ENCODE data around the gene EPB41L5.
"Not testable (repeated sequence)": the region's sequence is repeated elsewhere in the genome, so short reads cannot be mapped to it uniquely, and the experiment has no call there.

EPB41L5 gene

GRCh38 chr2:120032297-120032696 is 19.4 kb downstream of the EPB41L5 start:
- no peak for DNase-seq

GRCh38 chr2:120034027-120034426 is 21.1 kb downstream of the EPB41L5 start:
- DNase-seq: no peak

GRCh38 chr2:120034621-120035020 is 21.7 kb downstream of the EPB41L5 start:
- DNase-seq: no peak

- DNase-seq: no peak
These were observed 23.3 kb downstream of the EPB41L5 start for GRCh38 chr2:120036145-120036544.

GRCh38 chr2:120037995-120038541 is 25.2 kb downstream of the EPB41L5 start:
- no peak for DNase-seq

GRCh38 chr2:120042359-120042758 is 29.5 kb downstream of the EPB41L5 start:
- no peak for DNase-seq

- no peak for DNase-seq
These were observed 31.5 kb downstream of the EPB41L5 start for GRCh38 chr2:120044336-120044735.

- not testable (repeated sequence) for DNase-seq
These were observed 32.9 kb downstream of the EPB41L5 start for GRCh38 chr2:120045775-120046174.

- not testable (repeated sequence) for DNase-seq
These were observed 33.4 kb downstream of the EPB41L5 start for GRCh38 chr2:120046252-120046651.

- no peak for DNase-seq
These were observed 39.7 kb downstream of the EPB41L5 start for GRCh38 chr2:120052597-120052996.

GRCh38 chr2:120053891-120054290 is 41.0 kb downstream of the EPB41L5 start:
- no peak for DNase-seq

GRCh38 chr2:120059483-120059882 is 46.6 kb downstream of the EPB41L5 start:
- no peak for DNase-seq

- no peak for DNase-seq
These were observed 47.3 kb downstream of the EPB41L5 start for GRCh38 chr2:120060088-120060623.

- no peak for DNase-seq
These were observed 51.8 kb downstream of the EPB41L5 start for GRCh38 chr2:120064664-120065063.

- DNase-seq: no peak
These were observed 54.1 kb downstream of the EPB41L5 start for GRCh38 chr2:120066800-120067547.

GRCh38 chr2:120068040-120068658 is 55.3 kb downstream of the EPB41L5 start:
- not testable (repeated sequence) for DNase-seq

- no peak for DNase-seq
These were observed 62.7 kb downstream of the EPB41L5 start for GRCh38 chr2:120075545-120075944.

GRCh38 chr2:120077896-120078295 is 65.0 kb downstream of the EPB41L5 start:
- DNase-seq: no peak

- no peak for DNase-seq
These were observed 66.8 kb downstream of the EPB41L5 start for GRCh38 chr2:120079647-120080046.

- no peak for DNase-seq
These were observed 78.6 kb downstream of the EPB41L5 start for GRCh38 chr2:120091436-120091835.

- DNase-seq: no peak
These were observed 81.9 kb downstream of the EPB41L5 start for GRCh38 chr2:120094795-120095194.

GRCh38 chr2:120100627-120101026 is 87.8 kb downstream of the EPB41L5 start:
- DNase-seq: no peak

- no peak for DNase-seq
These were observed 91.0 kb downstream of the EPB41L5 start for GRCh38 chr2:120103723-120104467.
